ENCODE measurements around the gene VWC2. TPM values are rescaled to one million over a fixed set of nuclear protein-coding genes. Genes with fewer than 3 reads are reported as not detected.

Gene VWC2
- total and polyA plus RNA-seq, 2 donors (not counting 1 experiment from before 2014, with no cell fraction given), result not detected

GRCh38 chr7:49817279-49817678 lies 43.8 kb downstream of the VWC2 start:
- Histone ChIP-seq H2AFZ (ENCODE audit: low read length) (no peak overlapping the region), H3K4me1 (ENCODE audit: control insufficient read depth, extremely low read depth, insufficient read depth, low read length) (no peaks in the 10 kb centered on the region), H3K79me2 (ENCODE audit: control insufficient read depth, insufficient read depth, low read length) (no peaks in the 10 kb centered on the region), H3K27me3 (ENCODE audit: control insufficient read depth, insufficient read depth, low read length) (no peaks in the 10 kb centered on the region), H3K9ac (ENCODE audit: insufficient read depth, low read length) (no peak overlapping the region), H3K4me2 (ENCODE audit: extremely low read depth, insufficient read depth, low read length) (no peak overlapping the region), H3K27ac (ENCODE audit: insufficient read depth, low read length) (no peak overlapping the region), H3K9me3 (ENCODE audit: control insufficient read depth, insufficient read depth, low read depth, low read length) (no peaks in the 10 kb centered on the region), H3K36me3 (ENCODE audit: control insufficient read depth, insufficient read depth, low read length) (no peaks in the 10 kb centered on the region), H4K20me1 (ENCODE audit: control insufficient read depth, extremely low read depth, insufficient read depth, low read length) (no peaks in the 10 kb centered on the region), H3K4me3 (replicated peaks in 1 of 4; ENCODE audit: control extremely low read depth in 1 of 4, insufficient read depth in 1 of 4, low read depth in 3 of 4, low read length in 4 of 4) (no peak overlapping the region)
- TF ChIP-seq EZH2 (IDR thresholded peaks at IDR 0.05; ENCODE audit: low read length, missing control alignments), result no peak
- no peak for TF ChIP-seq CTCF (conservative IDR thresholded peaks at IDR 0.05 in 1 of 2, IDR thresholded peaks at IDR 0.05 in 1 of 2; ENCODE audit: low read depth in 1 of 2, low read length in 2 of 2)
- no peak for DNase-seq (ENCODE audit: low read depth in 2 of 2)

- Histone ChIP-seq H3K27me3 (ENCODE audit: control insufficient read depth, insufficient read depth, low read length) (no peaks in the 10 kb centered on the region), H3K9ac (ENCODE audit: insufficient read depth, low read length) (no peak overlapping the region), H2AFZ (ENCODE audit: low read length) (no peak overlapping the region), H3K27ac (ENCODE audit: insufficient read depth, low read length) (no peak overlapping the region), H3K4me1 (ENCODE audit: control insufficient read depth, extremely low read depth, insufficient read depth, low read length) (no peaks in the 10 kb centered on the region), H3K36me3 (ENCODE audit: control insufficient read depth, insufficient read depth, low read length) (no peaks in the 10 kb centered on the region), H3K4me2 (ENCODE audit: extremely low read depth, insufficient read depth, low read length) (no peak overlapping the region), H3K4me3 (replicated peaks in 1 of 4; ENCODE audit: control extremely low read depth in 1 of 4, insufficient read depth in 1 of 4, low read depth in 3 of 4, low read length in 4 of 4) (no peak overlapping the region), H3K9me3 (ENCODE audit: control insufficient read depth, insufficient read depth, low read depth, low read length) (no peaks in the 10 kb centered on the region), H3K79me2 (ENCODE audit: control insufficient read depth, insufficient read depth, low read length) (no peaks in the 10 kb centered on the region), H4K20me1 (ENCODE audit: control insufficient read depth, extremely low read depth, insufficient read depth, low read length) (no peaks in the 10 kb centered on the region)
- DNase-seq (ENCODE audit: low read depth in 2 of 2), result no peak
- TF ChIP-seq CTCF (conservative IDR thresholded peaks at IDR 0.05 in 1 of 2, IDR thresholded peaks at IDR 0.05 in 1 of 2; ENCODE audit: low read depth in 1 of 2, low read length in 2 of 2) (no peak), EZH2 (IDR thresholded peaks at IDR 0.05; ENCODE audit: low read length, missing control alignments) (no peak)
Observed at GRCh38 chr7:49821181-49821580, 47.7 kb downstream of the VWC2 start.

GRCh38 chr7:49822856-49823255 lies 49.4 kb downstream of the VWC2 start:
- DNase-seq (ENCODE audit: low read depth in 2 of 2), result no peak
- Histone ChIP-seq H2AFZ (ENCODE audit: low read length) (no peak overlapping the region), H4K20me1 (ENCODE audit: control insufficient read depth, extremely low read depth, insufficient read depth, low read length) (no peaks in the 10 kb centered on the region), H3K79me2 (ENCODE audit: control insufficient read depth, insufficient read depth, low read length) (no peaks in the 10 kb centered on the region), H3K9ac (ENCODE audit: insufficient read depth, low read length) (no peak overlapping the region), H3K4me3 (replicated peaks in 1 of 4; ENCODE audit: control extremely low read depth in 1 of 4, insufficient read depth in 1 of 4, low read depth in 3 of 4, low read length in 4 of 4) (no peak overlapping the region), H3K27me3 (ENCODE audit: control insufficient read depth, insufficient read depth, low read length) (no peaks in the 10 kb centered on the region), H3K4me1 (ENCODE audit: control insufficient read depth, extremely low read depth, insufficient read depth, low read length) (no peaks in the 10 kb centered on the region), H3K9me3 (ENCODE audit: control insufficient read depth, insufficient read depth, low read depth, low read length) (no peaks in the 10 kb centered on the region), H3K36me3 (ENCODE audit: control insufficient read depth, insufficient read depth, low read length) (no peaks in the 10 kb centered on the region), H3K4me2 (ENCODE audit: extremely low read depth, insufficient read depth, low read length) (no peak overlapping the region), H3K27ac (ENCODE audit: insufficient read depth, low read length) (no peak overlapping the region)
- no peak for TF ChIP-seq EZH2 (IDR thresholded peaks at IDR 0.05; ENCODE audit: low read length, missing control alignments)
- TF ChIP-seq CTCF (conservative IDR thresholded peaks at IDR 0.05 in 1 of 2, IDR thresholded peaks at IDR 0.05 in 1 of 2; ENCODE audit: low read depth in 1 of 2, low read length in 2 of 2), result no peak
